HG02759 (cell line): ENCODE results near the gene RALGPS1.

Source experiments
- ATAC-seq: cut with Tn5 transposase; IDR thresholded peaks from one replicate; pipeline ENCODE4 v1.9.1; 2021; ENCODE audit warnings: mild to moderate bottlenecking, moderate library complexity; ENCODE audit not compliant: unreplicated experiment

RALGPS1 gene

DNA sequence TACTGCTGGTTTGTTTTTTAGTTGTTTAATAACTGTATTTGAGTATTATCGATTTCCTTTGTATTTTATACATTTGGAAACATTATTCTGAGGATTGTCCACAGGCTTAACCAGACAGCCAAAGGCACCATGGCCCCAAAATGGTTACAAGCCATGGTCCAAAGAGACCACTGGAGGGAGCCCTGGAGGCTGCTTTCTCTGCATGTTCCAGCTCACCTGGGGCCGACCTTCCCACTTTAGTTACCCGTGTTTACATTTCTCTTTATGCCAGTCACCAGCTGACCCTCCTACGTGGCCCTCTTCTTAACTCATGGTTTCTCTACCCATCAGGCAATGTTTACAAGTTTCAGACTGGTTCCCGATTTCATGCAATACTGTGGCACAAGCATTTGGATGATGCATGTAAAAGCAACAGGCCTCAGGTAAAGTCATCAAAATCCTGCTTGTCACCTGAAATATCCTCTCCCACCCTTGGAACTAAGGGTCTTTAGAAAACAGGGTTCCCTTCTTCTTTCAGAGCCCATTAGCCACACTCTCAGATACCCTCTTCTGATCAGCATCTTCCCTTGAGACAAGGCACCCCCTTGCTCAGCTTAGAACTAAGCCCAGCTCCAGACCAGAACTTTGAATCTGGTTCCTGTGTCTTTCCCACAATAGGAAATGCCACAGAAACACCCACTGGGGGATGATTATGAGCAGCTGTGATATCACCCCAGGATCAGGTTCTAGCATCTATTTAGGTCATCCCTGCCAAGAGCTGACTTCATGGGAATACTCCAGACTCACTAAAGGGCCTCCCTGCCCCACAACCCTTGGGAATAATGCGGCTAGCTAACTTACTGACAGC, 300.1 kb downstream of the RALGPS1 start:
- no peak for ATAC-seq

DNA sequence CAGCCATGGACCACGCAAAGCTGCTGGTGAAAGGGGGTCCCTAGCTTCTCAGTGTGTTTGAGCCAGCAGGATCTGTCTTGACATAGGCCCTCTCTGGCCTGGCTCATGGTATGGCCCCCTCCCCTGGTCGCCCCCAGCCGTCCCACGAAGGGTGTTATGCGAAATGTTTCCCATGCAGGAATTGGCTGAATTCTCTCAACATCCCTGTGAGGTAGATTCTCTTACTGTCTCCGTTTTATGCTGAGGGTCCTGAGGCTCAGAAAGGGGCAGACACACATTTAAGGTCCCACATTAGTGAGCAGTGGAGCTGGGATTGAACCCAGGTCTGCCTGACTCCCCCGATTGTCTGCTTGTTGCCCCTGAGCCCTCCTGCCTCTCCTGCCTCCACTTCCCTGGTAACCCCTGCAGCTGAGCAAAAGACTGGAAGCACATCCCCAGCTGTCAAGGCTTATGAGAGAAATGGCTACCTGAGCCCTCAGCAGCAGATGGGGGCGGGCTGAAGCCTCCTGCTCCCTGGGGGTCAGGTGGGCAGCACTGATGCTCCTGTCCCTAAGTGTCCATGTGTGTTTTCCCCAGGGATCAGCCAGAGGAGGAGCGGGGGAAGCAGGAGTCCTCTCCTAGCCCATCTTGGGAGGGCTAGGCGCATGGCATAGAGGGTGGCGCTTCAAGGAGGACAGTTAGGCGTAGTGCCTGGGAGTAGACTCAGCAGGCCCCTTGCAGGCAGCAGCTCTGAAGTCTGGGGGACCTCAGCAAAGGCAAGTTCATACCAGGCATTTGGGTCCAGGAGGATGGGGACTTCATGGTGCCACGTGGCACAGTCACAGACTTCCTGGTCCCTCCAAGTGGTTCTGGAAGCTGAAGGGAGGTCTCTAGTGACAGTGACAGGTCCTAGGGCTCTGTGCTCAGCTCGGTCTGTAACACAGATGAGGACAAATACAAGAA, 301.0 kb downstream of the RALGPS1 start:
- no peak for ATAC-seq

DNA sequence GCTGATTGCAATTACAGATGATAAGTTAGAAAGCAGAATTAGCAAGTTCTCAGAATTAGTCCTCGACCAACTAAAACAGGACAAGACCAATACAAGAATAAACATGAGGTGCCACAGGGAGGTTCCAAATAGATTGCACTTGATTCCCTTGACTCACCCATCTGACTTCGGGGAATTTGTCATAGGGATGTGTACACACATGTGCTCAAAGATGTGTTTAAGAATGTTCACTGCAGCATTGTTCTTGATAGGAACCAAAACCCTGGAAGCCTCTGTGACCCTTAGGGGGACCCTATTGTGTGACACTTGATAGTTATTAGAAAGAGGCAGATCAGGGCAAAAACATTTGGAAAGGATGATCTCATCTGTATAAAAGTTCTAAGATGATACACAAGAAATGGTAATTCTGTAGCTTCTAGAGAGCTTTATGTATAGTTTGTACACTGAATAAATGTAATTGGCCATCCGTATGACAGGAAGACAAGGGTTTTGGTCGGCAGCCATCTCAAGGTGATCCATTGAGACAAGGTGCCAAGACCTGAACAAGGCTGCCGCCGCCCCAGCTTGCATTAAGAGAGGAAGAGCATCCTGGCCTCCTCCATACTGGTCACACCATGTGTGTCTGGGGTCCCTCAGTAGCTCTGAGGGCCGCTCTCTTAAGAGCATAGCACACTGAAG, 301.8 kb downstream of the RALGPS1 start:
- ATAC-seq, result no peak

DNA sequence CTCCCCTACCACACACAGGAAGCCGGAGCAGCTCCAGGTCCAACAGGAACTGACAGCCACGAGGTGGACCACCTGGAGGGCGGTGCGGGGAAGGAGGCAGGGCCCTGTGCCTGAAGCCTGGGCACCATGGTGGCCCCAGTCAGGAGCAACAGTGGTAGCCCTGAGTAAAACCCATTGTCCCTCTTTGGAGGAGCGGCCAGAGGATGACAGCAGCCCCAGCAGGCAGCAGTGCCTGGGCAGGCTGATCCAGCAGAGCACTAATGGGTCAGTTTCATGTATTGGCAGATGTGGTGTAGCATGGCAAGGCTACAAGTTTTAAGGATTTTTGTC, 302.3 kb downstream of the RALGPS1 start:
- ATAC-seq, result no peak

DNA sequence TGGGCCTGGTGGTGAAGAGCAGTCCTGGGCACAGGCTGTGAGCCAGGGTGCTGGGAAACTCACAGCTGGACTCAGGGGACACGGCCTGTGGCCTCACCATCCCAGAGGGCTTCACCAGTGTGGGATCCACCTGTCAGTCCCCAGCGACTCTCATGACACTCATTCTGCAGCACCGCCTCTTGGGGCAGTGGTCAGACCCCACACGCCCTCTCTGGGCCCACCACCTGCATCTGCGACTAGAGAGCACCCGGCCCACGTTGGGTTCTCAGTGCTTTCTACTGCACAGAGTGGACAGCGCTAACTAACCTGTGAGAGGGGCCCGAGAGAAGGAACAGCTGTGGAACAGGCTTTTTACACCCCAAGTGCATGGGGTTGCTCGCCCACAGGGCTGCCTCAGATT, 304.2 kb downstream of the RALGPS1 start:
- ATAC-seq, result no peak

DNA sequence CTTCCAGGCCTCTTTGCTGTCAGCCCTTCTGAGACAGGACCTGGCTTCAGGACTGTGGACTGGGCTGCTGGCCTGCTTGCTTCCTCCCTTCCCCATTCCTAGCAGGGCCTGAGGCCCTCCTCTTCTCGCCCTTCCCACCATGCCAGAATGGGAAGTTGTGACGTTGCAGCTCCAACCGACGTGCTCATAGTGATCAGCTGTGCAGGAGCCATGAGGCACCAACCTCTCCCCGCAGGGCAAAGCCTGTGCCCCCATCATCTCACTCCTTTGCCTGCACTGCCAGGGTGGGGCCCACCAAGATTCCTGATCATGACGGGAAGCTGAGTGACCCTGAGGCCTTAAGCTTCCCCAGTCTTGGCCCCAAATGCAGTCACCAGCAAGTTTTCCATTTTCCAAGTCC, 304.9 kb downstream of the RALGPS1 start:
- no peak for ATAC-seq

DNA sequence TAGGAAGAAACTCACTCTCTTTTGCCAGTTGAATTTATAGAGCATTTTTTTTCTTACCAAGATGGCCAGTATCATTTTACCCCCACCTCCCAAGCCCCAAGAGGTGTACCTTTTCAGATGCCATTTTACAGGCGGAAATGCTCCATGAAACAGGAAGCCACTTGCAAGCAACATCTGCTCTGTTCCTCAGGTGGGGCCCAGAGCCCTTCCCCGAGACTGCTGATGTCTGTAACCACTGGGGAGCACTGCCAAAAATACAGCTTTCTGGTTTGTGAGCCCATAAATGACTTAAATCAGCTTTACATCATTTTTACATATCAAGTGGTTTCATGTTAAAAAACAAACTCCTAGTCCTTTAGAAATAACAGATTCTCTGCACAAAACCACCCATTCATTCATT, 307.1 kb downstream of the RALGPS1 start:
- no peak for ATAC-seq

DNA sequence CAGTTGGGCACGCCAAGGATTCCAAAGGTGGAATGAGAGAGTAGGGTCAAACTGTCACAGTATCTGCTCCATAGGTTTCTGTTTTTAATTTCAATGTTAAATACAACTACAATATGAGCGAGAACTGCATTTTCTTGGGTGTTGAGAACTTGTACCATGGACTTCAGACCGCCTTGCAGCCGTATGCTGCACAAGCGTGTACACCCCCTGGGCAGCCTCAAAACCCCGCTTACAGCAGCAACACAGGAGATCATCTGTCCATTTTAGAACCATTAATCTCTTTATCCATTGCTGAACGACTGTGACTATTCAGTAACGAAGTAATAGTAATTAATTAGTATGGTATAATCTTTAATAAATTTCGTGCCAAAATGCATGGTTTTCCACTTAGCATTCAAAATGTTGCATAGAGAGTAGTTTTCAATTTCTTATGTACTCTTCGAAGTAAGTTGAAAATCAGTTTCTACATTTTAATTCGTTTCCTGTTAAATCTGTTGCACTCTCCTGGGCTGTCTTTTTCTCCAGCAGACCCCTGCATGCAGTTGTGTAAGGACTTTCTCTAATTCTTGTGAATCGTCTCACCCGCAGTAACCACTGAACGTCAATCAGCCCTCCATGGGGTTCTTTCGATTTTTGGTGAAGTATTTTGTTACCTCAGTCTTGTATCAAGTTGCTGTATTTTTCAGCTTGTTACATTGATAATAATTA, 308.0 kb downstream of the RALGPS1 start:
- no peak for ATAC-seq

DNA sequence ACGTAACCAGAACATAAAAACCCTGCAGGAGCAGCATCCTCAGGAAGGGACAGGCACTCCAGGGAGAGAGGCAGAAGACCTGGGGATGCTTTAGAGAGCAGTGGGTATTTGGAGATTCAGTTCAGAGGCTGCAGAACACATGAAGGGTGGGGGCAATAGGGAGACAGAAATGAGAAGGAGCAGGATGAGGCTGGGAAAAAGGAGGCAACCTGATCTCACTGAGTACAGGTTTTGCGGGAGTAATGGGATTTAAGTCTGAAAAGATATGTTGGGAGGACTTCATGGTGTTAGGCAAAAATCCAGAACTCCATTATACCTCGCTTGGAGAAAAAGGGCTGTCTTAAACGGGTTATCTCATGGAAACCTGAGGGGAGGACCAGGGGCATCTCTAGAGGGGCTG, 308.7 kb downstream of the RALGPS1 start:
- no peak for ATAC-seq

DNA sequence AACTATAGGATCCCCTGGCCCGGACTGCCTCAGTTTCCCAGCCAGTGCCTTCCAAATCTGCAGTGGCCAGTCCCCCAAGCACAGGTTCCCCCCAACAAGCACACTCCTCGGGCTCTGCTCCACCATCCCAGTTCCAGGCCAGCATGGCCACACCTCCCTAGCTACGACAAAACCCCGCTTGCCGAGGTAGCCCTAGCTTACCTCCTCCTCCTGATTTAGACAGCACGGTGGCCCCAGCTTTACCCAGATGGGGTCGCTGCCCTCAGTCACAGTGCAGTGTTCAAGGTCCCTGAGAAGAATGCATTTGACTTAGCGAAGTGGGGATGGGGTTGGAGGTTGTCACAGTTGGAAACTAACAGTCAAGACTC, 309.2 kb downstream of the RALGPS1 start:
- no peak for ATAC-seq

DNA sequence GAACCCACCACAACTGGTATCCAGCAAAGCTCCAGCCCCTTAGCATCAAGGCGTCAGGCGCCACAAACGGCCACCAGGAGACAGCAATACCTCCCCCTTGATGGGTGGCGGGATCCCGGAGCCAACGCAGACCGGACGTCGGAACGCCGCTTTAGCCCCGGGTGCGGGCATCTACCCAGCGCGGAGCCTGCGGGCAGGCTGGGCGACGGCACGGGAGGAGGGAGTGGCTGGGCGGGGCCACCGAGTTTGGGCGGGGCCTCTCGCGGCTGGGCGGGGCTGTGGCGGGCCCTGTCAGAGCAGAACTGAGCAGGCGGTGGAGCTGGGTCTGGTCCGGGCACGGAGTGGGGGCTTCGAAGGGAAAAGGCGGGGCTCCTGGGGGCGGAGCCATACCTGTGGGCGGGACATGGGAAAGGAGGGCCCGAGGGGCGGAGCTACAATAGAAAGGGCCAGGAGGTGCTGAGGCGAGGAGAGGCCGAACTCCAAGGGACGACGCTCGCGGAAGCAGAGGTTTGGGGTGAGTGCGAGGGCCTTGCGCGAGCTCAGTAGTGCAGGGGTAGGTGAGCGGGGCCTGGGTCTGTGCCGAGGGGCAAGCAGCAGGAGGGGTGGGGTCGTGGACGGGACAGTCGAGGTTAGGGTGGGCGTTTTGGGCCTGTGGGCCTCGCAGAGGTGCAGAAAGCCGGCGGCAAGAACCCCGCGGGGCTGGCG, 309.7 kb downstream of the RALGPS1 start:
- ATAC-seq, result peak; percentile 63

DNA sequence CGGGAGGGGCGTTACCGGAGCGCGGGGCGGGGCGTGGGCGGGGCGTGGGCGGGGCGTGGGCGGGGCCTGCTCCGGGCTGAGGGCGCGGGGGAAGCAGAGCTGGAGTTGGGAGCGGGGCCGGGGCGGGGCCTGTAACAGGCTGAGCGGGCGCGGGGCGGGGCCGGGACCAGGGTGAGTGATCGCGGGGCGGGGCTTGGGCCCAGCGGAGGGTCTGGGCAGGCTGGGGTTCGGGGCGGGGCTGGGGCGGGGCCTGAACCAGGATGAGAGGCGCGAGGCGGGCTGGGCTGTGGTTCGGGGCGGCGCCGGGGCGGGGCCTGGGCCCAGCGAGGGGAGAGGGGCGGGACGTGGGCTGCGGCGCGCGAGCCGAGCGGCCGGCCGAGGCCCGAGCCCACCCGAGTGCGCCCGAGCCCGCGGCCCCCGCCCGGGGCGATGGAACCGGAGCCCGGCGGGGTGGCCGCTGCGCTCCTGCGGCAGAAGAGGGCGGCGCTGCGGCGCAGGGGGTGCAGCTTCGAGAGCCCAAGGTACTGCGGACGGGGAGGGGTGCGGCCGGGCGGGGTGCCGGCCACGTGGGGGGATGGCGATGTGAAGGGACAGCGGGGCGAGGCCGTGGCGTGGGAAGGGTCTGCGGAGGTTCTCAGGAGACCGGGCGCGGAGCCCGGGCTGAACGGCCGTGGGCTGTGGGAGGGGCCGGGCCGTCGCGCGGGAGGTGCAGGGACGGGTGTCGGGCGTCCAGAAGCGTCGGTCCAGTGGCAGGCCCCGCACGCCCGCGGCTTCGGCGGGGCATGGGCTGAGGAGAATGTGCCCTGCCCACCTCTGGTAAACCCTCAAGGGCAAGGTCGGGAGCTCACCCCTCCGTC, 310.5 kb downstream of the RALGPS1 start:
- peak; percentile 57 for ATAC-seq

DNA sequence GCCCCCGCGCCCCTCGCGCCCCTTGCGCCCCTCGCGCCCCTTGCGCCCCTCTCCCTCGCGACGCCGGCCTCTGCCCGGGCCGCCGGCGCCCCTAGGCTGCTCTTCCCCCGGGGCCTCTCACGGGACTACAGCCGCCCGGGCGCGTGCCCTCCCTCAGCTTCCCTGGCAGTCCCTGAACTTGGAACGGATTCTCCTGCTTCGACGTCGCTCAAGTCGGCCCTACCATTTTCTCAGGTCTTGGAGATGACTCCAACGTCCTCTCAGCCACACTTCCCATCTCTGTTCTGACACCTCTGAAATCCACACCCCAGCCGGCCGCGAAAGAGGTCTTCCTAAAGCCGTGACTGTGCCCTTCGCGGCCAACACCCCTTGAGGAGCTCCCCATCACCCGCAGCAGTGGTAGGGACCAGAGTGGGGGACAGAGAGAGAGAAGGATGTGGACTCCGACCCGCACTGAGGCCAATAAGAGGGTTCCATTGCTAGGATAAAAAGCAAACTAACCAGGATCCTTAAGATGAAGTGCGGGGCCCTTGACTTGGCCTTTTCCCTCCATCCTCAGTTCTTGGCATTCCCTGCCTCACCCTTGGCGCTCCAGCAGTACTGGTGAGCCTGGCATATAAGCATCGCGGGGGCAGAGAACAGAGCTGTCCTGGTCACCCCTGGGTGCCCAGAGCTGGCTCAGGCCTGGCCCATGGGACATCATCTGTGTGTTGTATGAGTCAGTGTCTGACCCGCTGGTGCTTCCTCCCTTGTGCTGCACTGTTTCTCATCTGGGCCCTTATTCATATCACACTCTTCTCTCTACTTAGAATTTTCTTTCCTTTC, 311.4 kb downstream of the RALGPS1 start:
- ATAC-seq, result no peak

DNA sequence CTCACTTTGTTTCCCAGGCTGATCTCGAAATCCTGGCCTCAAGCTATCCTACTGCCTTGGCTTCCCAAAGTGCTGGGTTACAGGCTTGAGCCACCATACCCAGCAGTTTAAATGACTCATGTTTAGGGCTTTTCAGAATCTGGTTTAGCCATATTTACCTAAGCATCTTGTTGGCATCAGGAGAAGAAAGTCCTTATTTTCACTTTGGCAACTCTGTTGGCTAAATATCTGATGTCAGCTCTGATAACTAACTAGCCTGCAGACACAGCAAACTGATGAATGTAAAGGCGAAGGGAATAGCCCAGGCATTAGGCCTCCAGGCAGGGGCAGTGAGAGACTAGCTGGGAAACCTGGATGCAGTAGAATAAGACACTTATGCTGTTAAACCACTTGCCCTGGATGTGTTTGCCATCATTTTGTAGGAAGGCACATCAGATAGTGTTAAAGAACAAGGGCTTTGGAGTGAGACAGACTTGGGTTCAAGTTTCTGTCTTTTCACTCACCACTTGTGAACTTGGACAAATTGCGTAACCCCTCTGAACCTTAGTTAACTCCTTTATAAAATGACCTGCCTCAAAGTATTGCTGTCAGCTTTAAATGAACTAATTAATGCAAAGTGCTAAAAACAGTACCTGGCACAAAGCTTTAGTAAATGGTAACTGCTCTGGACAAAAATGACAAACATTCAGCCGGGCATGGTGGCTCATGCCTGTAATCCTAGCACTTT, 315.3 kb downstream of the RALGPS1 start:
- ATAC-seq, result no peak

DNA sequence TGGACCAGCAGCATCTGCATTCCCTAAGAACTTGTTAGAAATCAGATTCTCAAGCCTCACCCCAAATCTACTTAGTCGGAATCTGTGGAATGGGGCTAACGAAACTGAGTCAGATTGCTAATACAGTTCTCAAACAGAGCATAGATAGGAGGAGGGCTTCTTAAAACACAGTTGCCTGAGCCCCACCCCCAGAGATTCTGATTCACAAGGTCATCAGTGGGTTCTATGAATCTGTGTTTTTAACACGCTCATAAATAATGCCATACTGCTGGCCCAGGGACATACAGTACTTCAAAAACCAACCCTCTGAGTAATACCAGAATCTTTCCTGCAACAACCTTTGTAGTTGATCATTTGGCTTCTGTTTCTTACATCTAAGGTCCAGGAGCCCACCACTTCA, 317.1 kb downstream of the RALGPS1 start:
- no peak for ATAC-seq

DNA sequence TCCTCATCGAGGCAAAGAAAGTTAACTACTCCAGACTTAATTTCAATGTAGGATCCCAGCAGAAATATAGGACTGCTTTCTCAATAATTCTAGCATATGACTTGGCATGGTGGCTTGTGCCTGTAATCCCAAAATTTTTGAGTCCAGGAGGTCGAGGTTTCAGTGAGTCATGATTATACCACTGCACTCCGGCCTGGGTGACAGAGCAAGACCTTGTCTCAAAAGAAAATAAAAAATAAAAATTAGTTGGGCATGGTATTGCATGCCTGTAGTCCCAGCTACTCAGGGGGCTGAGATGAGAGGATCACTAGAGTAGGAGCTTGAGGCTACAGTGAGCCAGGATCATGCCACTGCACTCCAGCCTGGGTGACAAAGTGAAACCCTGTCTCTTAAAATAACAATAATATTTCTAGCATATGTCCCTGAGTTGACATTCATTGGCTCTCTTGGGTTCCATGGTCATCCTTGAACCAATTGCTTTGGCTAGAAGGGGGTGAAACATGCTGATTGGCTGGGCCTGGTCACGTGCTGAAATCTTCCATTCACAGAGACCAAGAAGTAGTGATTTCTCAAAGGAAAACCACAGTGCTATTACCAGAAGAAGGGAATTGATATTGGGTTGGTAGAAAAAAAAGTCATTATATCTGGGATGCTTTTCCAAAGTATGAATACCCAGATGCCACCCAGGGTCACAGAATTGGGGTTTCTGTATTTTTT, 318.4 kb downstream of the RALGPS1 start:
- ATAC-seq, result no peak

DNA sequence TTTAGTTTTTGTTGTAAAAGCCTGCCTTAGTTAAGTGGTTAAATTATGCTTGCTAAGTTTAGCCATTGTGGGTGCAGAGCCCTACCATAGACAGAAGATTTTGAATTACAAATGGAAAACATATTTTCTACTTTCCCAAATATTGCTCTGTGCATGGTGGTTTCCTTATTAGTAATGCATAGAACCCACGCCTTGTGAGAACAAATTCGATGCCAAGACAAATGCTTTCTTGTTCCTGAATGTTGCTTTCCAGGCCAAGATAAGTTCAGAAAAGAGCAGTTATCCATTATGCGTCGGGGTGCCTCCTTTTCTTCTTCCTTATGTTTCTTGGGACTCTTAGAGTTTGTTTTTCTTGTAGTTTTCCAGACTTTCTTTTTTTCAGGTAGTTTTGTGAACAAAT, 319.0 kb downstream of the RALGPS1 start:
- no peak for ATAC-seq
